Measurements from ENCODE around the gene SLC25A24.
"Not testable (repeated sequence)": the region's sequence is repeated elsewhere in the genome, so short reads cannot be mapped to it uniquely, and the experiment has no call there.

Gene SLC25A24

DNA sequence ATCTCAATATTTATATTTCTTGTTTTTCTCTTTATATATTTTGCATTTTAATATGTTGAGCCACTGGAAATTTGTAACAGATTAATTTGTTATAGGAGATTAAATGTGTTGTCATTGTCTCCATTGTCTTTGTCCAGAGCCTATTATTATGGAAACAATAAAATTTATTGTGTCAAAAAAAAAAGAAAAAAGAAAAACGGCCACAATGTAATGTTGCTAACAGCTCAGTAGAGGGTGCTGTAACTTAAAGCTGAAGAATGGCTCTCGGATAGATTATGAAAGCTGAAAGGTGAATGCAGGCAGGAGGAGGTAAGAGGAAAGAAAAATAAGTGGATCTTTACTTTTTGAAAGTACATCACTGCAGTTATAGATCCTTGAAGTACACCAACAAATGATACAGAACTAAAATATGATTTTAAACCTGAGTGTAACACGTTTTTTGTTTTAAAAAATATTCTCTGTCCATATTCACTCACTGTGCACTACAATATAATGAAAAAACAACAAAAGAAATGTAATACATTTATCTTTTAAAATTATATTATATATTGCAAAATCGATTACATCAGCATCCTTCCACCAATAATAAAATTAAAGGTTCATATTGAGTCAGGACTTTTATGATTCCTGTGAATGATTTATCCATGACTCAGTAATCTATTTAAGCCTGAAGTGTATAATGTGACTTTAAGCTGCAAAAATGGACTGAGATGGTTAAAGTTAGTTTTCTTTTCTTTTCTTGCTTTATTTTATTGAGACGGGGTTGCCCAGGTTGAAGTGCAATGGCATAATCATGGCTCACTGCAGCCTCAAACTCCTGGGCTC lies 14.7 kb upstream of the SLC25A24 start:
- TF ChIP-seq, protein P1, sequence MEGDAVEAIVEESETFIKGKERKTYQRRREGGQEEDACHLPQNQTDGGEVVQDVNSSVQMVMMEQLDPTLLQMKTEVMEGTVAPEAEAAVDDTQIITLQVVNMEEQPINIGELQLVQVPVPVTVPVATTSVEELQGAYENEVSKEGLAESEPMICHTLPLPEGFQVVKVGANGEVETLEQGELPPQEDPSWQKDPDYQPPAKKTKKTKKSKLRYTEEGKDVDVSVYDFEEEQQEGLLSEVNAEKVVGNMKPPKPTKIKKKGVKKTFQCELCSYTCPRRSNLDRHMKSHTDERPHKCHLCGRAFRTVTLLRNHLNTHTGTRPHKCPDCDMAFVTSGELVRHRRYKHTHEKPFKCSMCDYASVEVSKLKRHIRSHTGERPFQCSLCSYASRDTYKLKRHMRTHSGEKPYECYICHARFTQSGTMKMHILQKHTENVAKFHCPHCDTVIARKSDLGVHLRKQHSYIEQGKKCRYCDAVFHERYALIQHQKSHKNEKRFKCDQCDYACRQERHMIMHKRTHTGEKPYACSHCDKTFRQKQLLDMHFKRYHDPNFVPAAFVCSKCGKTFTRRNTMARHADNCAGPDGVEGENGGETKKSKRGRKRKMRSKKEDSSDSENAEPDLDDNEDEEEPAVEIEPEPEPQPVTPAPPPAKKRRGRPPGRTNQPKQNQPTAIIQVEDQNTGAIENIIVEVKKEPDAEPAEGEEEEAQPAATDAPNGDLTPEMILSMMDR (IDR thresholded peaks at IDR 0.05; ENCODE audit: insufficient read depth, low read depth, low read length, missing control alignments) = peak; percentile 44
- not testable (repeated sequence) for DNase-seq (ENCODE audit: low read depth)

DNA sequence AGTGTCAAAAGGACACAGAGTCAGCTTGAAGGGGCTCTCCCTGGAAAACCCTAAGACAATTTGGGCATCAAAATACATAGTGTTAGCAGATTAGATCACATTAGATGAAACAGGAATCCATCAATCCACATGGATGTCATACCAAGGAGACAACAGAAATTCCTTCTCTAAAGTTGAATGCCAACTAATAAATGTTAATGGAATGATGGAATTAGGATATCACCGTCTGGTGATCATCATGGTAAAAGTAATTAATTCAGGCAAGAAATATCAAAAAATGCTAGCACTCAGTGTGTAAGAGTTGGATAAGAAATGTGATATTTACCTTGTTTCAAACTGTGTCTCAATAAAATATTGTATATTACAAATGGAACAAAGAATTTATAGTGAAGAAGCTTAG lies 10.9 kb upstream of the SLC25A24 start:
- TF ChIP-seq, protein P1 (IDR thresholded peaks at IDR 0.05; ENCODE audit: insufficient read depth, low read depth, low read length, missing control alignments) = no peak
- no peak for DNase-seq (ENCODE audit: low read depth)
- H3K4me3 ChIP-seq (ENCODE audit: low read depth, low read length) = no peak overlapping the region

More for the DNA sequence above, 14.7 kb upstream of the SLC25A24 start:
- H3K4me3 ChIP-seq (ENCODE audit: low read depth, low read length) = not testable (repeated sequence)

DNA sequence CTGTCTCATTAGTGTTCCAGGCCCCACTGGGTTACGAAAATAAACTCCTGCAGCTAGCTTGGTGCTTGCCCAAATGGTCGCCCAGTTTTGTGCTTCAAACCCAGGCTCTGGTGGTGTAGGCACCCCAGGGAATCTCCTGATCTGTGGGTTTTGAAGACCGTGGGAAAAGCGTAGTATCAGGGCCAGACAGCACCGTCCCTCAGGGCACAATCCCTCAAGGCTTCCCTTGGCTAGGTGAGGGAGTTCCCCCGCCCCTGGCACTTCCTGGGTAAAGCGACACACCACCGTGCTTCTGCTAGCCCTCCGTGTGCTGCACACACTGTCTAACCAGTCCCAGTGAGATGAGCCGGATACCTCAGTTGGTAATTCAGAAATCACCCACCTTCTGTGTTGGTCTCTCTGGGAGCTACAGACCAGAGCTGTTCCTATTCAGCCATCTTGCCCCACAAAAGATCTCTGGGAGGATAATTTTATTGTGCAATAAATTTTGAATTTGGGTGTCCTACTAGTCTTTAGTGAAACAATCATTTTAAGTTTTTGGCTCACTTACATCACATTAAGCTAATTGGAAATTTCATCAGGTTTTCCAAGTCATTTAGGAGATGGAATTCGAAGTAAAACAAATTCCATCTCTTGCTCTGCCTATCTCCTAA lies 9.4 kb upstream of the SLC25A24 start:
- TF ChIP-seq, protein P1 (IDR thresholded peaks at IDR 0.05; ENCODE audit: insufficient read depth, low read depth, low read length, missing control alignments) = no peak
- peak; percentile 48 for DNase-seq (ENCODE audit: low read depth)
- H3K4me3 ChIP-seq (ENCODE audit: low read depth, low read length) = no peak overlapping the region

DNA sequence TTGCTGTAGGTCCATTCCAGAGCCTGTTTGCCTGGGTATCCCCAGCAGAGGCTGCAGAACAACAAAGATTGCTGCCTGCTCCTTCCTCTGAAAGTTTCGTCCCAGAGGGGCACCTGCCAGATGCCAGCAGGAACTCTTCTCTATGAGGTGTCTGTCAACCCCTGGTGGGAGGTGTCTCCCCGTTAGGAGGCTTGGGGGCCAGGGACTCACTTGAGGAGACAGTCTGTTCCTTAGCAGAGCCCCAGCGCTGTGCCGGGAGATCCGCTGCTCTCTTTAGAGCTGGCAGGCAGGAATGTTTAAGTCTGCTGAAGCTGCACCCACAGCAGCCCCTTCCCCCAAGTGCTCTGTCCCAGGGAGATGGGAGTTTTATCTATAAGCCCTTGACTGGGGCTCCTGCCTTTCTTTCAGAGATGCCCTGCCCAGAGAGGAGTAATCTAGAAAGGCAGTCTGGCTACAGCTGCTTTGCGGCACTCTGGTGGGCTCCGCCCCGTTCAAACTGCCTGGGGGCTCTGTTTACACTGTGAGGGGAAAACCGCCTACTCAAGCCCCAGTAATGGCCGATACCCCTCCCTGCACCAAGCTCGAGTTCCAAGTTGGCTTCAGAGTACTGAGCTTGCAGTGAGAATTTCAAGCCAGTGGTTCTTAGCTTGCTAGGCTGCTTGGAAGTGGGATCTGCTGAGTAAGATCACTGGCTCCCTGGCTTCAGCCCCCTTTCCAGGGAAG lies 8.7 kb upstream of the SLC25A24 start:
- TF ChIP-seq, protein P1 (IDR thresholded peaks at IDR 0.05; ENCODE audit: insufficient read depth, low read depth, low read length, missing control alignments) = no peak
- DNase-seq (ENCODE audit: low read depth) = no peak

DNA sequence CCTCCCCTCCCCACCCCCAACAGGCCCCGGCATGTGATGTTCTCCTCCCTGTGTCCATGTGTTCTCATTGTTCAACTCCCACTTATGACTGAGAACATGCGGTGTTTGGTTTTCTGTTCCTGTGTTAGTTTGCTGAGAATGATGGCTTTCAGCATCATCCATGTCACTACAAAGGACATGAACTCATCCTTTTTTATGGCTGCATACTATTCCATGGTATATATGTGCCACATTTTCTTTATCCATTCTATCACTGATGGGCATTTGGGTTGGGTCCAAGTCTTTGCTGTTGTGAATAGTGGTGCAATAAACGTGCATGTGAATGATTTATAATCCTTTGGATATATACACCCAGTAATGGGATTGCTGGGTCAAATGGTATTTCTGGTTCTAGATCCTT lies 3.4 kb upstream of the SLC25A24 start:
- not testable (repeated sequence) for H3K4me3 ChIP-seq (ENCODE audit: low read depth, low read length); DNase-seq (ENCODE audit: low read depth)

More for the DNA sequence above, 8.7 kb upstream of the SLC25A24 start:
- H3K4me3 ChIP-seq (ENCODE audit: low read depth, low read length) = no peak overlapping the region

DNA sequence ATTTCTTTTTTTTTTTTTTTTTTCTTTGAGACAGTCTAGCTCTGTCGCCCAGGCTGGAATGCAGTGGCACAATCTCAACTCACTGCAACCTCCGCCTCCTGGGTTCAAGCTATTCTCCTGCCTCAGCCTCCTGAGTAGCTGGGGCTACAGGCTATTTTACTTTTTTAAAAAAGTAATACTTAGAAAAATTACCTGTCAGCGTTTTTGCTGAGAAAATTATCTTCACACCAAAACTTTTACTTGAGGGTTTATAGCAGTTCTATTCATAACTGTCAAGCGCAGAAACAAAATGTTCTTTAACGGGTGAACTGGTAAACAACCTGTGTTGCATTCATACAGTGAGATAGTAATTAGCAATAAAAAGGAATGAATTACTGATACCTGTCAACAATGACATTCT lies 1.5 kb upstream of the SLC25A24 start:
- no peak overlapping the region for H3K4me3 ChIP-seq (ENCODE audit: low read depth, low read length)
- DNase-seq (ENCODE audit: low read depth) = no peak
- TF ChIP-seq, protein P1 (IDR thresholded peaks at IDR 0.05; ENCODE audit: insufficient read depth, low read depth, low read length, missing control alignments) = no peak

DNA sequence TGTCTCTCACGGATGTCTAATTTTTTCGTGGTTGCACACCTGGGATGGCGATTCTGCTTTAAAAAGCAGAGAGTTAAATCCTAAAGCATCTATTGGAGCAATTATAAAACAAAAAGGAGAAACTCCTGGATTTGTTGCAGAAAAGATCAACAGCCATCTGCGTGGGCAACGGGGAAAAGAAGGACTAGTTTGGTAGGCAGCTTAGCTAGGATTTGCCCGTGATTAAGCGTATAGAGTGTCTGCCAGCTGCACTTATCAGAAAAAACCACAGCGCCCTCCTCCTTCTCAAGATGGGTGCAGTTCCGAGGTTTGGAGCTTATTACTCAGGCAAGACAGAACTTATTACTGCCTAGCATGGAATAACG lies 526 bp upstream of the SLC25A24 start:
- peak; percentile 63 for DNase-seq (ENCODE audit: low read depth)
- TF ChIP-seq, protein P1 (IDR thresholded peaks at IDR 0.05; ENCODE audit: insufficient read depth, low read depth, low read length, missing control alignments) = peak; percentile 21
- H3K4me3 ChIP-seq (ENCODE audit: low read depth, low read length) = peak overlapping the region; percentile 95
